Prostate gland (tissue), 2 donors: ENCODE measurements around the gene SIPA1L3. TPM values are rescaled to one million over a fixed set of nuclear protein-coding genes. Genes with fewer than 3 reads are reported as not detected.
"Not testable (repeated sequence)": the region's sequence is repeated elsewhere in the genome, so short reads cannot be mapped to it uniquely, and the experiment has no call there.

Experiments used
- DNase-seq: peaks from one replicate; pipeline ENCODE4 v3.0.0-alpha.2; 2019; ENCODE audit warnings: low spot score
- H3K27ac ChIP-seq, 2 donors: fragments of 200-600 bp; sonication (generic); 2 replicates each; pipeline ENCODE4 v1.5.1; 2017 to 2019
- H3K27me3 ChIP-seq: fragments of 200-600 bp; sonication (generic); replicated peaks from 2 replicates; pipeline ENCODE4 v1.5.1; 2019; ENCODE audit not compliant: insufficient read depth
- H3K36me3 ChIP-seq, 2 donors: fragments of 200-600 bp; sonication (generic); 1 replicate in 1 of 2; 2 replicates in 1 of 2; pipeline versions ENCODE4 v1.5.1 to v1.8.1; 2017 to 2019
- H3K4me1 ChIP-seq: fragments of 200-600 bp; sonication (generic); replicated peaks from 2 replicates; pipeline ENCODE4 v1.5.1; 2019
- H3K4me3 ChIP-seq, 2 donors: fragments of 200-600 bp; sonication (generic); 2 replicates each; pipeline ENCODE4 v1.5.1; 2017 to 2019
- H3K9me3 ChIP-seq: fragments of 200-600 bp; sonication (generic); 2 replicates; pipeline ENCODE4 v1.5.1; 2017
- POLR2A ChIP-seq: fragments of 450-650 bp; IDR thresholded peaks from one replicate; pipeline ENCODE4 v1.6.1; 2016; ENCODE audit warnings: antibody characterized with exemption, mild to moderate bottlenecking
- POLR2AphosphoS5 ChIP-seq: sonication (generic); formaldehyde crosslinking; IDR thresholded peaks from one replicate; pipeline ENCODE4 v1.6.1; 2017; ENCODE audit warnings: antibody characterized with exemption
- WGBS: methylation state at CpG from one replicate; pipeline ENCODE4 v1.1.5; 2018; 5-methylcytosine and 5-hydroxymethylcytosine counted together
- intact Hi-C: fragments of 100-400 bp; cut with DNase I; formaldehyde crosslinking; loops from one replicate; pipeline ENCODE4 v1.14.2; 2022
- total RNA-seq, 2 donors: library from RNA; depleted of rRNA; stranded (reverse); fragments of >200 nt; gene quantifications; one replicate each; pipeline ENCODE4 v1.1.0, GENCODE V29; 2016
- TF ChIP-seq, protein P1 (sequence below), 4 experiments: fragments of 200-600 bp in 2 of 4; fragments of 450-650 bp in 2 of 4; sonication (generic) in 2 of 4; IDR thresholded peaks; 1 replicate in 3 of 4; 2 replicates in 1 of 4; pipeline ENCODE4 v1.5.1; 2016 to 2019; ENCODE audit warnings: antibody characterized with exemption in 4 of 4, mild to moderate bottlenecking in 2 of 4, moderate library complexity in 2 of 4

SIPA1L3 gene
- total RNA-seq, 2 donors from 2014 or later = 48.8 to 63.5 TPM

DNA sequence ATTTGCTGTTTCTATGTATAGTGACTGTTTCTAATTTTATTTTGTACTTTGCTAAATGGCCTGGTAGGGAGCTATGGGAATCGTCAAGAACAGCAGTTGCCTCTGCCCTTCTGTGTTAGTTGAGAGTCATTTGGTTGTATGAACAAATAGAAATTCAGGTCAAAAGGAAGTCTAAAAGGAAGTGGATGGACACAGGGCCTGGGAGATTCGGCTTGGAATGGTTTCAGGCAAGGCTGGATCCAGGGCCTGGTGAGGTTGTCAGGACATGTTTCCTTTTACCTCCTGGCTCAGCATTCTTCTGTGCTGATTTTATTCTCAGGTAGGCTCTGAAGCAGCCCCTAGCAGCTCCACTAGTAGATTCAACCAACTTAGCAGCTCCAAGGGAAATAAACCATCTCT is 118.9 kb downstream of the SIPA1L3 start:
- WGBS = 55% methylated on average over 2 of the region's 2 CpGs
- H3K4me1 ChIP-seq = no peaks in the 10 kb centered on the region
- no peaks in the 10 kb centered on the region for H3K9me3 ChIP-seq

DNA sequence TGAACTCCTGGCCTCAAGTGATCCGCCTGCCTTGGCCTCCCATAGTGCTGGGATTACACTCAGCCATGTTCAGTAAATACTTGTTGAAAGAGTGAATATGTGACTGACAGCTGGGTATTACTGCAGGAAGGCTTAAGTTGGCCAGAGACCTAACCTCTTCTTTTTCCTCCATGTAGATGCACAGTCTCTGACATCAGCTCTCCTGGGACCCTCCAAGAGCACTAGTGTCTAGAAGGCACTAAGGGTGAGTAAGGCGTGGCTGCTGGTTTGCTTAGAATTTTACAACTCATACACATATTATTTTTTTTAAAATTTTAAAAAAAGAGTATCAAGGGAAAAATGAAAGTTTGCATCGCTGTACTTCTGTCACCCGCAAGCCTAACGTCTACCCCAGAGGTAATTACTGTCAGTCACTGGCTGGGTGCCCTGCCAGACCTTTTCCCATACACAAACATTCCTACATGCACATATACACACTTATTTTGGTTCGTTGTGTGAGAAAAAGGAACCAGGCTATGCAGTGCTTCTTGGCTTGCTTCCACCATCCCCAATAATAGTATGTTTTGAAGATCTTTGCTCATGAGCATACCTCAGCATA is 122.0 kb downstream of the SIPA1L3 start:
- 76% methylated on average over 6 of the region's 6 CpGs for WGBS
- no peak overlapping the region for H3K4me3 ChIP-seq
- DNase-seq = no peak
- intact Hi-C loops = no loop called here
- TF ChIP-seq POLR2AphosphoS5 = no peak
- TF ChIP-seq POLR2A = no peak
- TF ChIP-seq, protein P1, sequence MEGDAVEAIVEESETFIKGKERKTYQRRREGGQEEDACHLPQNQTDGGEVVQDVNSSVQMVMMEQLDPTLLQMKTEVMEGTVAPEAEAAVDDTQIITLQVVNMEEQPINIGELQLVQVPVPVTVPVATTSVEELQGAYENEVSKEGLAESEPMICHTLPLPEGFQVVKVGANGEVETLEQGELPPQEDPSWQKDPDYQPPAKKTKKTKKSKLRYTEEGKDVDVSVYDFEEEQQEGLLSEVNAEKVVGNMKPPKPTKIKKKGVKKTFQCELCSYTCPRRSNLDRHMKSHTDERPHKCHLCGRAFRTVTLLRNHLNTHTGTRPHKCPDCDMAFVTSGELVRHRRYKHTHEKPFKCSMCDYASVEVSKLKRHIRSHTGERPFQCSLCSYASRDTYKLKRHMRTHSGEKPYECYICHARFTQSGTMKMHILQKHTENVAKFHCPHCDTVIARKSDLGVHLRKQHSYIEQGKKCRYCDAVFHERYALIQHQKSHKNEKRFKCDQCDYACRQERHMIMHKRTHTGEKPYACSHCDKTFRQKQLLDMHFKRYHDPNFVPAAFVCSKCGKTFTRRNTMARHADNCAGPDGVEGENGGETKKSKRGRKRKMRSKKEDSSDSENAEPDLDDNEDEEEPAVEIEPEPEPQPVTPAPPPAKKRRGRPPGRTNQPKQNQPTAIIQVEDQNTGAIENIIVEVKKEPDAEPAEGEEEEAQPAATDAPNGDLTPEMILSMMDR (IDR thresholded peaks at IDR 0.05) = no peak
- no peaks in the 10 kb centered on the region for H3K36me3 ChIP-seq
- H3K27me3 ChIP-seq = no peaks in the 10 kb centered on the region
- H3K4me1 ChIP-seq = no peaks in the 10 kb centered on the region
- no peak overlapping the region for H3K27ac ChIP-seq
- H3K9me3 ChIP-seq = no peaks in the 10 kb centered on the region

More for the DNA sequence above, 118.9 kb downstream of the SIPA1L3 start:
- intact Hi-C loops = no loop called here
- Histone ChIP-seq H3K36me3 (no peaks in the 10 kb centered on the region), H3K27ac (no peak overlapping the region), H3K27me3 (no peaks in the 10 kb centered on the region), H3K4me3 (no peak overlapping the region)
- no peak for TF ChIP-seq POLR2AphosphoS5
- TF ChIP-seq POLR2A = no peak
- TF ChIP-seq, protein P1 (IDR thresholded peaks at IDR 0.05) = no peak
- DNase-seq = no peak

DNA sequence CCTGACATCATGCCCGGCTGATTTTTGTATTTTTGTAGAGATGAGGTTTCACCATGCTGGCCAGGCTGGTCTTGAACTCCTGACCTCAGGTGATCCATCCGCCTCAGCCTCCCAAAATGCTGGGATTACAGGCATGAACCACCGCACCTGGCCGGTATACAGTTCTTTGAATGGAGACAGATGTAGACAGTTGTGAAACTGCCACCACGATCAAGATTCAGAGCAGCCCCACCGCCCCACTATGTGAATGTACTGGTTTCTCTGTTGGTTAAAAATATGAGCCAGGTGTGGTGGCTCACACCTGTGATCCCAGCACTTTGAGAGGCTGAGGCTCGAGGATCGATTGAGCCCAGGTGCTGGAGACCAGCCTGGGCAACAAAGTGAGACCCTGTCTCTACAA is 123.0 kb downstream of the SIPA1L3 start:
- DNase-seq, H3K27me3 ChIP-seq, intact Hi-C loops, H3K4me1 ChIP-seq, H3K36me3 ChIP-seq, H3K27ac ChIP-seq, H3K9me3 ChIP-seq, H3K4me3 ChIP-seq: not testable (repeated sequence)
- WGBS = 98% methylated on average over 8 of the region's 8 CpGs

DNA sequence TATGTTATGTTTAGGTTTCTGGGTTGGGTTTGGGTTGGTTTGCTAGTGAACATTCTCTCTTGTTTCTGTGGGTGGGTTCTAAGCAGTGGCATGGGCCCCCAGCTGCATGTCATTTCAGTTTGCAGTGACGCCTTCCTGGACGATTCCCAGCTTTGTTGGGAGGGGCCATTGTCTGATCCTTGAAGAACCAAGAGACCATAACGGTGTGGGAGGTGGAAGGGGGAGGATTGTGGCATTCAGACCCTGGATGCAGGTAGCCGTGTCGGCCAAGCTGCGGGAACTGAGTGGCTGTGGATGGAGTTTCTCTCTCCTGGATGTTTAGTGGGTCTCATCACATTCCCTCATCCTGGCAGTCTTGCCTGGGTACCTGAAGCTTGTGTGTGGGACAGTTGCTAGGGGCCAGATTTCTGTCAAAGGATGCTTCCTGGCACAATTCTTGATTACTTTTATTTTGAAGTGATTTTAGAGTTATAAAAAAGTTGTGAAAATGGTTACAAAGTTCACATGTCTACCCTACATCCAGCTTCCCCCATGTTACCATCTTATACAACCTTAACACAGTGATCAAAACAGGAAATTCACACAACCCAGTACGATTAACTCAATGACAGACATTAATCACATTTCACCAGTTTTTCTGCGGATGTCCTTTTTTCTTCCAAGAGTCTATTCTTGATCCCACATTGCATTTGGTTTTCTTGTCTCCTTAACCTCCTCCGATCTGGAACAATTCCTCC is 123.8 kb downstream of the SIPA1L3 start:
- H3K9me3 ChIP-seq = no peaks in the 10 kb centered on the region
- WGBS = 82% methylated on average over 9 of the region's 9 CpGs
- DNase-seq = no peak
- H3K27me3 ChIP-seq = no peaks in the 10 kb centered on the region
- H3K27ac ChIP-seq = no peak overlapping the region
- TF ChIP-seq POLR2A (no peak), POLR2AphosphoS5 (no peak)
- TF ChIP-seq, protein P1 (IDR thresholded peaks at IDR 0.05) = no peak
- H3K4me1 ChIP-seq = no peaks in the 10 kb centered on the region
- intact Hi-C loops = no loop called here
- no peaks in the 10 kb centered on the region for H3K36me3 ChIP-seq
- H3K4me3 ChIP-seq = no peak overlapping the region

DNA sequence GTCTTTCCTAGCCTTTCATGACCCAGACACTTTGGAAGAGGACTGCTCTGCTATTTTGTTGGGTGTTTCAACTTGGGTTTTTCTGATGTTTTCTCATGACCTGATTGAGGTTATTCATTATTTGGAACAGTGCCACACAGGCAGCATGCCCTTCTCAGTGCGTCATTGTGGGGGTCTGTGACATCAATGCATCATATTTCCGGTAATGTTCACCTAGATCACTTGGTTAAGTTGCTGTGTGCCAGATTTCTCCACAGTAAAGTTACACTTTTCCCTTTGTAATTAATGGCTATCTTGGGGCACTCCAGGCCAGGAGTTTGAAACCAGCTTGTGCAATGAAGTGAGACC is 124.4 kb downstream of the SIPA1L3 start:
- 95% methylated on average over 2 of the region's 2 CpGs for WGBS
- intact Hi-C loops = no loop called here
- H3K4me1 ChIP-seq = no peaks in the 10 kb centered on the region

More for the DNA sequence above, 124.4 kb downstream of the SIPA1L3 start:
- Histone ChIP-seq H3K9me3 (no peaks in the 10 kb centered on the region), H3K4me3 (no peak overlapping the region), H3K27ac (no peak overlapping the region), H3K27me3 (no peaks in the 10 kb centered on the region), H3K36me3 (no peaks in the 10 kb centered on the region)
- DNase-seq = no peak
- TF ChIP-seq POLR2AphosphoS5 (no peak), POLR2A (no peak)
- TF ChIP-seq, protein P1 (IDR thresholded peaks at IDR 0.05) = no peak
